Progenitor cell of endocrine pancreas (in vitro differentiated cells): ENCODE data around the gene SLC25A51. TPM values are rescaled to one million over a fixed set of nuclear protein-coding genes. Genes with fewer than 3 reads are reported as not detected.

Experiments used
- DNase-seq: peaks from one replicate; pipeline ENCODE4 v3.0.0; 2021; ENCODE audit warnings: low spot score; ENCODE audit not compliant: unreplicated experiment
- H3K27ac Mint-ChIP-seq: 2 replicates; pipeline ENCODE4 v1.8.0; 2021; ENCODE audit warnings: mild to moderate bottlenecking, moderate library complexity, mixed read lengths
- H3K27me3 Mint-ChIP-seq: 2 replicates; pipeline ENCODE4 v1.8.0; 2021; ENCODE audit warnings: mixed read lengths
- H3K36me3 Mint-ChIP-seq: 2 replicates; pipeline ENCODE4 v1.8.0; 2022; ENCODE audit warnings: mixed read lengths; ENCODE audit not compliant: insufficient read depth
- H3K4me1 Mint-ChIP-seq: 2 replicates; pipeline ENCODE4 v1.8.0; 2021; ENCODE audit warnings: low read depth, mixed read lengths
- H3K4me3 Mint-ChIP-seq: 2 replicates; pipeline ENCODE4 v1.8.0; 2021; ENCODE audit warnings: low read depth, mild to moderate bottlenecking, moderate library complexity, mixed read lengths
- H3K9me3 Mint-ChIP-seq: 2 replicates; pipeline ENCODE4 v1.8.0; 2021; ENCODE audit warnings: low read depth, mixed read lengths
- total RNA-seq: library from RNA; stranded (reverse); gene quantifications from 2 replicates; pipeline ENCODE4 v1.2.1, GENCODE V29; 2021
- TF ChIP-seq, protein P1 (sequence below): fragments of 200-600 bp; sonication (generic); IDR thresholded peaks from one replicate; pipeline ENCODE4 v1.5.0; 2021; ENCODE audit warnings: antibody characterized with exemption, mild to moderate bottlenecking; ENCODE audit not compliant: unreplicated experiment

Gene SLC25A51
- total RNA-seq, 1 donor from 2014 or later: 32.5 TPM

DNA sequence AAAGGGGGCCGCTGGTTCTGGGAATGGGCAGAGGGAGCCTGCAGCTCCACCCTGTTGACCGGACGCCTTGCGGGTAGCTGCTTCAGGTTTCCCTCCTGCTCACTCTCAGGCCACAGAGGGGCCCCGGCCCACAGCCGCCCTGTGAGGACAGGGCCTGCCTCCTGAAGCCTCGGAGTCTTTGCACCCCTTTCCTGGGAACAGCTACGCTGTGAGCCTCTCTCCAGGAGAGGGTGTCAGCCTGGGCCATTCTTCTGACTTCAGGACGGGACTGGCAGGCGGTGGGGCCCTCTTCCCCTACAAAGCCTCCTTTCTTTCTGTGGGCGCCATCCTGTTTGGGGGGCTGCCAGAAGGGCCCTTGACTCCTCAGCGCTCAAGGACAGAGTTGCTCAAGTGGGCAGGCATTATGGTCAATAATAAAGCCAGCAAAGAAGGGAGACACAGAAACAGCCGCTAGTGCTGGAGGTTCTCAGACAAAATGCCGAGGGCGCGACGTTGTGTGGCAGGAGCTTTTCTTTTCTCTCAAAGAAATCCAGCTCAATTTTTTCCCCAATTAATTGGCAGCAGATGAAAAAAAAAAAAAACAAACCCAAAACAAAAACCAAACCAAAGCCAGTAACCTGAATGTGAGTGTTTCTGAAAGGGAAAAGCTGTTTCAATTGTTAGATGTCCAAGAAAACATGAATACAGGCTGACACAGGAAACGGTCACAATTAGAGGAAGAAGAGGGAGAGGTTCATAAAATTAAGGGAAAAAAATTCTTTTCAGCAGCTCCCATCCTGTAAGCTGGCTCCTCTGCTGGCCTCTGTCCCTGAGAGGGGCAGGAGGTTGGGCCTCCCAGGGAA is 12.8 kb upstream of the SLC25A51 start:
- DNase-seq: no peak
- H3K27me3 Mint-ChIP-seq: no peaks in the 10 kb centered on the region
- H3K27ac Mint-ChIP-seq: peak overlapping the region; percentile 37
- peaks cover 5% of the 10 kb centered on the region for H3K36me3 Mint-ChIP-seq
- H3K4me3 Mint-ChIP-seq: no peak overlapping the region
- no peaks in the 10 kb centered on the region for H3K9me3 Mint-ChIP-seq
- TF ChIP-seq, protein P1, sequence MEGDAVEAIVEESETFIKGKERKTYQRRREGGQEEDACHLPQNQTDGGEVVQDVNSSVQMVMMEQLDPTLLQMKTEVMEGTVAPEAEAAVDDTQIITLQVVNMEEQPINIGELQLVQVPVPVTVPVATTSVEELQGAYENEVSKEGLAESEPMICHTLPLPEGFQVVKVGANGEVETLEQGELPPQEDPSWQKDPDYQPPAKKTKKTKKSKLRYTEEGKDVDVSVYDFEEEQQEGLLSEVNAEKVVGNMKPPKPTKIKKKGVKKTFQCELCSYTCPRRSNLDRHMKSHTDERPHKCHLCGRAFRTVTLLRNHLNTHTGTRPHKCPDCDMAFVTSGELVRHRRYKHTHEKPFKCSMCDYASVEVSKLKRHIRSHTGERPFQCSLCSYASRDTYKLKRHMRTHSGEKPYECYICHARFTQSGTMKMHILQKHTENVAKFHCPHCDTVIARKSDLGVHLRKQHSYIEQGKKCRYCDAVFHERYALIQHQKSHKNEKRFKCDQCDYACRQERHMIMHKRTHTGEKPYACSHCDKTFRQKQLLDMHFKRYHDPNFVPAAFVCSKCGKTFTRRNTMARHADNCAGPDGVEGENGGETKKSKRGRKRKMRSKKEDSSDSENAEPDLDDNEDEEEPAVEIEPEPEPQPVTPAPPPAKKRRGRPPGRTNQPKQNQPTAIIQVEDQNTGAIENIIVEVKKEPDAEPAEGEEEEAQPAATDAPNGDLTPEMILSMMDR: no peak
- no peaks in the 10 kb centered on the region for H3K4me1 Mint-ChIP-seq

DNA sequence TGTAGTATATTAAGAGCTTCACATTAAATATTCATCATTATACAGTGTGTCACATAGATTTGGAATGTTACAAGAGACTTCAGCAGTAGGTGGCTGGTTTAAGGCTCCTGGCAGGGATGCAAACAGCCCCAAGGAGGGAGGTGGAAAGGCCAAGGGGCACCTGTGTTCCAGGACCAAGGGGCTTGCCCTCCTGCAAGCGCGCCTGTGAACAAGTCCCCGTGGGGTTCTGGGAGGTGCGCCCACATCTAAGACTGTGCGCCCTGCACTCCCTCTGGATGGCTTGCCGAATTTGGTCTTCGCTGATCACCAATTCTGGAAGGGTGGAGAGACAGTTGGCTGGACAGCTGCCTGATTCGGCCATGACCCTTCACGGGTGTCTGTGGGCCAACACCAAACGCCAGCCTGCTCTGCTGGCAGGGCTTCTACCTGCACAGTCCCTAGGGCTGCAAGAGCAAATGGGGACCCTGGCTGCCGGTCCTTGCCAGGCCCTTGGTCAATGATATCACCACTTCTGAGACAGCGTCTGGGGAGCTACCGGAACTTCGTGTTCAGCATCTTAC is 12.1 kb upstream of the SLC25A51 start:
- Mint-ChIP-seq H3K36me3 (peaks cover 3% of the 10 kb centered on the region), H3K9me3 (no peaks in the 10 kb centered on the region), H3K27me3 (no peaks in the 10 kb centered on the region), H3K4me1 (no peaks in the 10 kb centered on the region), H3K4me3 (no peak overlapping the region), H3K27ac (no peak overlapping the region)
- DNase-seq: no peak
- TF ChIP-seq, protein P1: no peak

DNA sequence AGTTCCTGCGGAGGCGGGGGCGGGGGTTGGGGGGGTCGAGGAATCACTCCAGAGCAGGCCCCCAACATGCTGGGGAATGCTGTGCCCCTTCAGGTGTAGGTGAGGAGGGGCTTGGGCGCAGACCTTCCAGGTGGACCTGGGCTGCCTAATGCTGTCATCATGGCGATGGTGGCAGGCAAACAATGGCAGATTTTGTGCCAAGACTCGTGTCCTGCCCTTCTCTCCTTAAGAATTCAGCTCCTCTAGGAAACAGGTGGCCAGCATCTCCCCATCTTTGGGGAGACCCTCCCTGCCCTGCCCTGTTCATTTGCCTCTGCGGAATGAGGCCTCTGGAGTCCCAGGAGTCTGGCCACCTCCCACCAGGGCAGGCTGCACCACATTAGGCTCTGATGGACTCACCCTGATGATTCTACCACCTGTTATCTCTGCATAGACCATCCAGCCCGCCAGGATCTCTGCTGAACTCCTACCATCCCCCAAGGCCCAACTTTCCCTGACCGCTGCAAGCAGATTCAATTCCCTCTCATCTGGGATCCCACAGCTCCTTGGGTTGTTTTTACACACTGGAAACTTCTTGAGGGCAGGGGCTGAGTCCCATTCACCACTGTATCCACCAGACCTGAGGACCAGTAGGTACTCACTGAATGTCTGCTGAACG is 10.9 kb upstream of the SLC25A51 start:
- no peaks in the 10 kb centered on the region for H3K27me3 Mint-ChIP-seq
- peaks cover 3% of the 10 kb centered on the region for H3K36me3 Mint-ChIP-seq
- peak overlapping the region; percentile 47 for H3K27ac Mint-ChIP-seq
- no peaks in the 10 kb centered on the region for H3K9me3 Mint-ChIP-seq
- DNase-seq: no peak
- TF ChIP-seq, protein P1: no peak
- no peaks in the 10 kb centered on the region for H3K4me1 Mint-ChIP-seq
- H3K4me3 Mint-ChIP-seq: no peak overlapping the region

DNA sequence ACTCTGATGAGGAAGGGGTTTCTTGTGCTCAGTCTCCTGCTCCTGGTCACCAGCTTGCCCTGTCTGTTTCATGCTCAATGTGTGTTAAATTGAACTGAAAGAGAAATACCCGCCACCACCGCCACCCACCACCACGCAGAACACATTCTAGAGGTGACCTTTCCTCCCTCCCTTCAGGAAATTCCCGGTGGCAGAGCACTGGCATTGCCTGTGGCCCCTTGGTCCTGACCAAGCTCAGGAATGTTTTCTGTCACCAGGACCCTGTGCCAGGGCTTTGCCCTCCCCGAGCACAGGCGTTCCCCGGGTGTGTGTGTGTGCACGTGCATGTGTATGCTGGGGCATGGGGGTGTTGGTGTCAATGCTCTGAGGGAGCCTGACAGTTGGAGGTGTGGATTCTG is 10.2 kb upstream of the SLC25A51 start:
- DNase-seq: no peak
- Mint-ChIP-seq H3K27me3 (no peaks in the 10 kb centered on the region), H3K4me1 (no peaks in the 10 kb centered on the region), H3K27ac (peak overlapping the region; percentile 24), H3K36me3 (peaks cover 3% of the 10 kb centered on the region), H3K4me3 (no peak overlapping the region), H3K9me3 (no peaks in the 10 kb centered on the region)
- TF ChIP-seq, protein P1: no peak

DNA sequence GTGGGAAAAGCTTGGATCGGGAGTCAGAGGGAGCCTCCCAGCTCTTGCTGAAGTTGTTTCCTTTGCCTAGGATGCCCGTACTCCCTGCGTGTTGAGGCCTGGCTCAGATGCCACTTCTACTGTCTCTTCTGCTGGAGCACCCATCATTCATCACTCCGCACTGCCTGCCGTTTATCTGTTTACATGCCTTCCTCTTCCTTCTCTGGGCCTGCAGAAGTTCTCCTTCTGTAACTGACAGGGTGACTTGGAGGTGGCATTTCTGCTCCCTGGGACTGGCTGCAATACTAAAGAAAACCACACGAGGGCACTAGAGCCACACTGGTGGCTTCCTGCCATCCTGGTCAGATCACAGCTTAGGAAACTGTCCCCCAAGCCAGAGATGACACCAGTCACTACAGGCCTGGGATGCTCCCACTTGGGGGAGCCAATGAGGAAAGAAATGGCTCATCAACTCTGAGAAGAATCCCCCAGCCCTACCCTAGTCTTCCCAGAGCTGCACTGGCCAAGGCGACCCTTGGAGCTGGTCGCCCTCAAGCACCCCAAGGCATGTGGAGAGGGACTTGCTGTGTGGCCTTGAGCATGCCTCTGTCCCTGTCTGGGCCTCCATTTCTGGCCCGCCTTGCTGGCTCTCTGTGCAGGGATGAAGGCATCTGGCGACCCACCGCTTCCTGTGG is 9.7 kb upstream of the SLC25A51 start:
- peak overlapping the region; percentile 27 for H3K27ac Mint-ChIP-seq
- H3K4me3 Mint-ChIP-seq: no peak overlapping the region
- peaks cover 3% of the 10 kb centered on the region for H3K36me3 Mint-ChIP-seq
- no peaks in the 10 kb centered on the region for H3K27me3 Mint-ChIP-seq
- peak; percentile 76 for DNase-seq
- H3K9me3 Mint-ChIP-seq: no peaks in the 10 kb centered on the region
- H3K4me1 Mint-ChIP-seq: no peaks in the 10 kb centered on the region
- TF ChIP-seq, protein P1: peak; percentile 98
